Anterior cingulate cortex (tissue), 58 donors: ENCODE measurements around the gene RAB22A.
"Not testable (repeated sequence)": the region's sequence is repeated elsewhere in the genome, so short reads cannot be mapped to it uniquely, and the experiment has no call there.

Experiments
- DNase-seq, 58 donors: peaks; one replicate each; lab custom pipeline; 2025; lab: John Stamatoyannopoulos, UW

The RAB22A gene

GRCh38 chr20:58406422-58407001 is 97.0 kb downstream of the RAB22A start:
- DNase-seq, result no peak

GRCh38 chr20:58407201-58407873 is 97.8 kb downstream of the RAB22A start:
- DNase-seq, result no peak

GRCh38 chr20:58407966-58408557 is 98.5 kb downstream of the RAB22A start:
- no peak for DNase-seq

- DNase-seq, result peak in 4 of 58 donors; percentile 6 to 47 (median 10)
Measured at GRCh38 chr20:58408603-58409246, 99.2 kb downstream of the RAB22A start.

- not testable (repeated sequence) for DNase-seq
Measured at GRCh38 chr20:58414216-58414615, 104.7 kb downstream of the RAB22A start.

- not testable (repeated sequence) for DNase-seq
Measured at GRCh38 chr20:58414786-58415185, 105.3 kb downstream of the RAB22A start.

GRCh38 chr20:58416057-58416456 is 106.5 kb downstream of the RAB22A start:
- no peak for DNase-seq

- no peak for DNase-seq
Measured at GRCh38 chr20:58416835-58417234, 107.3 kb downstream of the RAB22A start.
